C4-2B (cell line): Measurements from ENCODE around the gene H1-8.

Source experiments
- H3K27ac ChIP-seq: fragments of 450-650 bp; 2 replicates; pipeline ENCODE4 v1.5.1; 2017
- ZFX ChIP-seq: fragments of 450-650 bp; IDR thresholded peaks from 2 replicates; pipeline ENCODE4 v1.6.1; 2017
- TF ChIP-seq, protein P1 (sequence below): fragments of 450-650 bp; conservative IDR thresholded peaks from 2 replicates; pipeline ENCODE4 v1.5.1; 2017; ENCODE audit warnings: mild to moderate bottlenecking

H1-8 gene

GRCh38 chr3:129593595-129594339 lies 50.8 kb downstream of the H1-8 start:
- TF ChIP-seq, protein P1, sequence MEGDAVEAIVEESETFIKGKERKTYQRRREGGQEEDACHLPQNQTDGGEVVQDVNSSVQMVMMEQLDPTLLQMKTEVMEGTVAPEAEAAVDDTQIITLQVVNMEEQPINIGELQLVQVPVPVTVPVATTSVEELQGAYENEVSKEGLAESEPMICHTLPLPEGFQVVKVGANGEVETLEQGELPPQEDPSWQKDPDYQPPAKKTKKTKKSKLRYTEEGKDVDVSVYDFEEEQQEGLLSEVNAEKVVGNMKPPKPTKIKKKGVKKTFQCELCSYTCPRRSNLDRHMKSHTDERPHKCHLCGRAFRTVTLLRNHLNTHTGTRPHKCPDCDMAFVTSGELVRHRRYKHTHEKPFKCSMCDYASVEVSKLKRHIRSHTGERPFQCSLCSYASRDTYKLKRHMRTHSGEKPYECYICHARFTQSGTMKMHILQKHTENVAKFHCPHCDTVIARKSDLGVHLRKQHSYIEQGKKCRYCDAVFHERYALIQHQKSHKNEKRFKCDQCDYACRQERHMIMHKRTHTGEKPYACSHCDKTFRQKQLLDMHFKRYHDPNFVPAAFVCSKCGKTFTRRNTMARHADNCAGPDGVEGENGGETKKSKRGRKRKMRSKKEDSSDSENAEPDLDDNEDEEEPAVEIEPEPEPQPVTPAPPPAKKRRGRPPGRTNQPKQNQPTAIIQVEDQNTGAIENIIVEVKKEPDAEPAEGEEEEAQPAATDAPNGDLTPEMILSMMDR: no peak
- TF ChIP-seq ZFX: no peak
- no peak overlapping the region for H3K27ac ChIP-seq

DNA sequence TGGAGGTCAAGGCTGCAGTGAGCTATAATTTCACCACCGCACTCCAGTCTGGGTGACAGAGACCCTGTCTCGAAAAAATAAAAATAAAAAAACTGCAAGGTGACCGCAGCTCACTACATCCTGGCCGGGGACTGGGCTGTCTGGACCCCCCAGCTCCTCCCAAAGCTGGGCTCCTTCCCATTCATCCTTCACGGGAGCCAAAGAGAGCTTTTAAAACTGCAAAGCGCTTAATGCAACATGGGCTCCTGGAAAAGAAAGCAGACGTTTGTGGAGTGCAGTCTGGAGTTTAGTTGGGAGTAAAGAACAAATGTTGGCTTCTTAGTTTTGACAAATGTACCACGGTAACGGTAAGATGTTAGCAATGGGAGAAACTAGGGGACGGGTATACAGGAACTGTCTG lies 51.4 kb downstream of the H1-8 start:
- no peak overlapping the region for H3K27ac ChIP-seq
- TF ChIP-seq, protein P1: no peak
- TF ChIP-seq ZFX: no peak

GRCh38 chr3:129594907-129595390 lies 52.0 kb downstream of the H1-8 start:
- H3K27ac ChIP-seq: no peak overlapping the region
- no peak for TF ChIP-seq ZFX
- TF ChIP-seq, protein P1: no peak

- TF ChIP-seq ZFX: no peak
- TF ChIP-seq, protein P1: no peak
- no peak overlapping the region for H3K27ac ChIP-seq
Observed at GRCh38 chr3:129595544-129596193, 52.7 kb downstream of the H1-8 start.

DNA sequence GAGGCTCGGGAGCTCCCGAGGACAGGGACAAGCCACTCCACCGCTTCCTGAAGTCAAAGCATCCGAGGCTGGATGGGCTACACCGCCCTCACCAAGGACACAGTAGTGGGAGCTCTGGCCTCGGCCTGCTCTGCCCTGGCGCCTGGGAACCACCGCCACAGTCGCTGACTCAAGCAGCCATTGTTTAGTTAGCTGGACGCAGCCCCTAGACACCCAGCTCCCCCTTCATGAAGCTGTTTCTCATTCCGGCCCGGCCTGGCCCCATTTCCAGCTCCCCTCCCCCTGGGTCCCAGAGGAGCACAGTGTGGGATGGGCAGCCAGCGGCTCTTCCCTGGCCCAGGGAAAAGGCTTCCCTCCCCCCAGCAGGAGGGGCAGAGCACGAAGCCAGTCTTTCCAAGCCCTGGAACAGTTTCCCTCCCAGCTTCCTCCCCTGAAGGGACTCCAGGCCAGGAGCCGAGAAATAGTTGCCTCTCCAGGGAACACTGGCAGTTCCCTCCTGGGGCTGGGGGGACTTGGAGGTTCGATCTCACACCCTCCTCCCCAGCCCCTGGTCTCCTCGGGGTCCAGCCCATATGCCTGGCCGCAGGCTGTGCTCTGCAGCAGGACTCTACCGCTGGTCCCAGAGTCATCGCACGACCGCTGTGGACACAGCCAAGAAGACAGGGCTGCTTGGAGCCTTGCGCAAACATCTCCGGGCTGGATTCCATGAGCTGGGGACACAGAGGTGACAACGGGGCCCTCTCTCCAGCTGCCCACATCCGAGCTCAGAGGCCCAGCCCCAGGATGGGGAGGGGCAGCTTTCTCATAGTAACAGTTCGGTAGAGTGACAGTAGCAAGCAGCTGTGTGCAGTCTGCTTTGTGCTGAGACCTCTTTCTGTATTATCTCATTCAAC lies 53.5 kb downstream of the H1-8 start:
- TF ChIP-seq ZFX: no peak
- TF ChIP-seq, protein P1: no peak
- H3K27ac ChIP-seq: no peak overlapping the region

DNA sequence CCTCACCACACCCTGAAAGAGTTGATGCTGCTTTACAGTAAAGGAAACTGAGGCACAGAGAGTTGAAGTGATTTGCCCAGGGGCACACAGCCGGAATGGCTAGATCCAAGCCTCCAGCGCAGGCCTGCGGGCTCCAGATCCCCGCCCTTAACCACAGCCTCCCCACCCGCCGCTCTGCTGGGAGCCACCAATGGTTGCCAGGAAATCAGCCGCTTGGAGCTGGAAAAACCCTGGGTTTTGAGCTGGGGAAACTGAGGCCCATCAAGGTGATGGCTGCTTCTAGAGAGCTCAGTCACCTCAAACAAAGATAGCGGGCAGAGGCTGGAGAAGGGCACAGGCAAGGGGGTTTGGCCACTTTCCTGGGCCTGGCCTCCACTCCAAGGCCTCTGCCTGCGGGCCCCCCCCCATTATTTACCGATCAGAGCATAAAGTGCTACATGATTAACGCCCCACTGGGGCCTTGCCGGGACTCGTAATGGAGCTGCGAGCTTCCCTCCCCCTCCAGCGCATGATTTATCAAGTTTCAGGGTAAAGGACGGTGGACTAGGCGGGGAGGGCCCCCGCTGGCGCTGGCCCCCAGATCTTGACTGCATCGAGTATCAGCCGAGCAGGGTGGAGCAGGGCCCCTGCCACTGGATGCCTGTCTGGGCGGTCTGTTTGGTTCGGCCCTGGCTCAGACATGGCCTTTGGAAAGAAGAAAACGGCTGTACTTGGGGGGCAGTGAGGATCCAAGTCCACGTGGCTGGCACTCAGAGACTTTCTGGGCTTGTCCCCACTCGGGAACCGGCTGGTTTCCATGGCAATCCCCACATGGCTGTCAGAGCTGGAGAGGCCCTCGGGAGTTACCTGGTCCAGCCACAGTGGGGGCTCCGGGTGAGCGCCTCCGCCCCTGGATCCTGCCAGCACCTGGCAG lies 54.4 kb downstream of the H1-8 start:
- no peak for TF ChIP-seq ZFX
- TF ChIP-seq, protein P1: no peak
- H3K27ac ChIP-seq: no peak overlapping the region
